Activated CD4-positive, alpha-beta T cell treated with anti-CD3 and anti-CD28 coated beads, Interleukin-2, amount 50 U/mL, for 16 hours (primary cell): ENCODE measurements around the gene MICAL2.
A peak's percentile ranks its signal among the peaks of the same experiment; 100 is the strongest.

Experiments
- DNase-seq: peaks from one replicate; pipeline ENCODE4 v3.0.0-alpha.2; 2020

The MICAL2 gene

GRCh38 chr11:12235553-12235946 is 125.2 kb downstream of the MICAL2 start:
- DNase-seq, result no peak

GRCh38 chr11:12235947-12236743 is 125.8 kb downstream of the MICAL2 start:
- peak; percentile 74 for DNase-seq

DNA sequence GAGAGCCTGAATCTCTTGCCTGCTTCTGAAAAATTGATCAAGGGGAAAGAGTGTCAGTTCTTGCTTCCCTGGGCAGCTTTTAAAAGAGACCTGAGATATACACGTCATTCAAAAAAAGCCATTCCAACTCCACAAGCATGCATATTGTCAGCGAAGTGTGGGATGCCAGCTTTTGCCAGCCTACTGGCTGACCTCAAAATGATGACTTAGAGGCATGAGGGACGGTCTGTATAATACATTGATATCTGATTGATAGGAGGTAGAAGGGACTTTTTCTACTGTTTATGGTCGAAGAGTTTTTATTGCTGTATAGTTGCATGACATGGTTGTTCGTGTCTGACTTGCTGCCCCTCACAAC is 126.3 kb downstream of the MICAL2 start:
- DNase-seq, result no peak

DNA sequence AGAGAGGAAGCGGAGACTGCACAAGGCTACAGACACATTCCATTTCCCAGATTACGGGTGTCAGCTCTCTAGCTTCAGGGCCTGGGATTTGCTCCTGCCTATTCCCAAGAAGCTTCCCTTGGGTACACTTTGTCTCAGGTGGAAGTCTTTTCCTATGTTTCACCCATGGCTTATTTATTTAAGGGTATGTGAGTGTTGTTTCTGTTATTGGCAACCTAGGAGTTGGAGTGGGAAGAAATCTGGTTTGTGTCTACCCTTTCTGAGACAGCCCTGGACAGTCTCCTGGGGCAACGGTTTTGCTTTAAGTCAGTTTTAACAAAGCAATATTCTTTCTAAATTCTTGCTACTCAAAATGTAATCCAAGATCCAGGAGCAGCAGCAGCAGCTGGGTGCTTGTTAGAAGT is 127.0 kb downstream of the MICAL2 start:
- DNase-seq, result no peak

DNA sequence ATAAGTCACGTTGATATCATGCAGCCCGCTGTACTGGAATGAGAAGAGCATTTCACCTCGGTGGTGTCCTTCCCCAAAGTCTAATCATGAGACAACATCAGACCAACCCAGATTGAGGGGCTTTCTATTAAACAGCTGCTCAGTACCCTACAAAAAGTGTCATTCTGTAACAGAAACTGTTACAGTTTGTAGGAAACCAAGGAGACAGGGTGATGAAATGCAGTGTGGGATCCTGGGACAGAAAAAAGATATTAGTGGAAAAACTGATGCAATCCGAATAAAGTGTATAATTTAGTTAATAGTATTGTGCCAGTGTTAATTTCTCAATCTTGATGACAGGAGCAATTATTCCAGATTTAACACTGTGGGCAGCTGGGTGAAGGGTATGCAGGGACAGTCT is 128.0 kb downstream of the MICAL2 start:
- no peak for DNase-seq

DNA sequence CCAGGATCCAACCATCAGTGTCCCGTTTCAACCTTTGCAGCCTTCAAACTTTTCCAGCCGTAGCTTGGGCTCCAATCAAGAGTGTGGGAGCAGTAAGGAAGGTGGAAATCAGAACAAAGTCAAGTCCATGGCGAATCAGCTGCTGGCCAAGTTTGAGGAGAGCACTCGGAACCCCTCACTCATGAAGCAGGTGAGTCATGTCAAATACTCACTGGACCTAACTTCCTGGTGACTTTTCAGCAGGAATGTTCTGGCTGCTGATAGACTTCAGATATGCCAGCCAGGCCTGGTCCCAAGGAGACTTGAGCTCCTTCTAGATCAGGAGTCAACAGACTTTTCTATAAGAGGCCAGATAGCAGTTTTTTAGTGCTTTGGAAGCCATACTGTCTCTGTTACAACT is 129.0 kb downstream of the MICAL2 start:
- DNase-seq, result no peak

- no peak for DNase-seq
Measured at GRCh38 chr11:12239804-12240371, 129.5 kb downstream of the MICAL2 start.

DNA sequence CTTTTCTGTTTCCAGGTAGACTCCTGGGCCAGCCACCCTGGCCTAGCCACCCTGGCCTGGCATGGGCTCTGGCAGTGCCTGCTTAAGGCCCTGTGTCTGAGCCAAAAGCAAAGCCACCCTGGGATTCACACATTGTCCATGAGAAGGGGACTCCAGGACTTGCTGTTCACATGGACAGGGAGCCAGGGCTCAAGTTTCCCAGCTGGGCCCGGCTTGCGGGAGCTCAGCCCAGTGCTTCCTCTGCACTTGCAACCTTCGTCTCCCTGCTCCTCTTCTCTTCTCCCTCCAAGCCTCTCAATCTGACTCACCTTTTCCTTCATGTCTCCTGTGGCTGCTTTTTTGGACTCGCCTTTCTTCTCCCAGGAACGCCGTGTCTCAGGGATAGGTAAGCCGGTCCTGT is 130.3 kb downstream of the MICAL2 start:
- no peak for DNase-seq

- no peak for DNase-seq
Measured at GRCh38 chr11:12241401-12241800, 131.0 kb downstream of the MICAL2 start.

- peak; percentile 9 for DNase-seq
Measured at GRCh38 chr11:12241971-12242672, 131.7 kb downstream of the MICAL2 start.

- DNase-seq, result no peak
Measured at GRCh38 chr11:12242966-12243365, 132.6 kb downstream of the MICAL2 start.

- DNase-seq, result no peak
Measured at GRCh38 chr11:12243486-12243885, 133.1 kb downstream of the MICAL2 start.

DNA sequence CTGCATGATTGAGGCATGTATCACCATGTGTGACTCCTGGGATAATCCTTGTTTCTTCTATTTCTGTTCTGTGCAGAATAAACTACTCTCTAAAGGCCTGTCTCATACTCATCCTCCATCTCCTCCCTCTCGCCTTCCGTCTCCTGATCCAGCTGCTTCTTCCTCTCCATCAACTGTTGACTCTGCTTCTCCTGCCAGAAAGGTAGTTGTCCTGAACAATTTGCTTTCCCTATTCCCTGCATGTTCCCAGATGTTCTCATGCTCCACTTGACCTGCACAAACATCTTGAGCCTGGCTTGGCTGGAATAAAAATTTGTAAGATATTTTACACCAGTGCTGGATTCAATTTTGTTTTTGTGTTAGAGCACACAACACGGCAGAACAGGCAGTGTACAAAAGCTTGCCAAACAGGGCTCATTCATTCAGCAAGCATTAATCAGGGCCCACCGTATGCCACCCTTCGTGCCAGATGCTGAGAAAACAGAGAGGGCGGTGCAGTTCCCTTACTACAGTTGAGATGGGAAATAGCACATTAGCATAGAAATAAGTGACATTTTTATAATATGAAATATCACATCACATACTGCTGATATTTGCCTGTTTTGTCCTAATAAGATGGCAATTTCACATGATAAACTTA is 133.6 kb downstream of the MICAL2 start:
- no peak for DNase-seq

- DNase-seq, result no peak
Measured at GRCh38 chr11:12245091-12245490, 134.7 kb downstream of the MICAL2 start.

GRCh38 chr11:12245549-12246016 is 135.2 kb downstream of the MICAL2 start:
- DNase-seq, result no peak

DNA sequence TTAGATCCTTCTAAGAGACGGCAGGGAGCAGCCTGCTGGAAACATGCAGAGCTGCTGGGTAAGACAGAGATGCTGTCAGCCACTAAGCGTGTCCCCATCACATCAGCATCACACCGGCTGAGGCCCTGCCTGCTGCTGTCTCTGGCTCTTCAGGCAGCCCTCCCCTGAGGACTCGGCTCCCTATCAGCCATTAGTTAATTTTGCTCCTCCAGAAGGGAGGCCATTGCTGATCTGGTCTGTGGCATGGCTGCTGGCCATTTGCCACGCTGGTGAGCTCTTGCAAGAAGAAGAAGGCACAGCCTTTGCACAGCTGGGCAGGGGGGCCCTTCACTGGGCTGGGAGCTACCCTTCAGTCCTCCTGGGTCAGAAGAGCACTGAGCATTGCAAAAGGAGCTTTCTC is 135.8 kb downstream of the MICAL2 start:
- no peak for DNase-seq

- DNase-seq, result no peak
Measured at GRCh38 chr11:12246989-12247388, 136.6 kb downstream of the MICAL2 start.

DNA sequence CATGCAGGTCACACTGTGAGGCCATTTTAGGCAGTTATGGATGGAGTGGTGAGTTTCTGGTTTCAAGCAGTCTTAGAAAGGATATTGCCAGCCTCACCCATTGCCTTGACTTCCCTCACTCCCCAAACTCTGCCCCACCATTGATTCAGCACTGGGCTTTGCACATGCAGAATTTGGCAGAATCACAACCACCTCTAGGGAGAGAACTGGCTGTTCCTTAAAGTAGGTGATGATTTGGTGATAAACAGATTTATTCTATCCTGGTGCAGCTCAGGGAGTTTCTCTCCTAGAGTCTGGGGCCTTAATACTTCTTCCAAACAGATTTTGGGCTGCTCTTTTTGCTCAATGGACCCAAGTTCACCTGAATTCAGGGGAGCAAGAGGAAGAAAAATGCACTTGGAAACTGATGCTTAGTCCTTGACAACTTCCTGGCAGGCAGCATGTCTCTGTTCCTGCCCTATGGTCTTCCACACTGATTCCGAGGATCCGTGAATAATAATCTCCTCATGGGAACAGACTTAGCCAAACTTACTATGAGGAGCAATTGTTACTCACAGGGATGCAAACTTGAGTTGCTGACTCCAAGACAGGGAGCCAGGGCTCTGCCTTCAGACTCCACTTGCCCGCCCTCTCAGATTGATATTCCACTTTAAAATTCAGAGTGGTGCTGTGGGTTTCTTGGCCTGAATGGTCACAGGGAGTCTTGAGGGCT is 137.3 kb downstream of the MICAL2 start:
- DNase-seq, result no peak

- DNase-seq, result no peak
Measured at GRCh38 chr11:12248330-12248729, 137.9 kb downstream of the MICAL2 start.

- DNase-seq, result no peak
Measured at GRCh38 chr11:12249590-12250260, 139.3 kb downstream of the MICAL2 start.

DNA sequence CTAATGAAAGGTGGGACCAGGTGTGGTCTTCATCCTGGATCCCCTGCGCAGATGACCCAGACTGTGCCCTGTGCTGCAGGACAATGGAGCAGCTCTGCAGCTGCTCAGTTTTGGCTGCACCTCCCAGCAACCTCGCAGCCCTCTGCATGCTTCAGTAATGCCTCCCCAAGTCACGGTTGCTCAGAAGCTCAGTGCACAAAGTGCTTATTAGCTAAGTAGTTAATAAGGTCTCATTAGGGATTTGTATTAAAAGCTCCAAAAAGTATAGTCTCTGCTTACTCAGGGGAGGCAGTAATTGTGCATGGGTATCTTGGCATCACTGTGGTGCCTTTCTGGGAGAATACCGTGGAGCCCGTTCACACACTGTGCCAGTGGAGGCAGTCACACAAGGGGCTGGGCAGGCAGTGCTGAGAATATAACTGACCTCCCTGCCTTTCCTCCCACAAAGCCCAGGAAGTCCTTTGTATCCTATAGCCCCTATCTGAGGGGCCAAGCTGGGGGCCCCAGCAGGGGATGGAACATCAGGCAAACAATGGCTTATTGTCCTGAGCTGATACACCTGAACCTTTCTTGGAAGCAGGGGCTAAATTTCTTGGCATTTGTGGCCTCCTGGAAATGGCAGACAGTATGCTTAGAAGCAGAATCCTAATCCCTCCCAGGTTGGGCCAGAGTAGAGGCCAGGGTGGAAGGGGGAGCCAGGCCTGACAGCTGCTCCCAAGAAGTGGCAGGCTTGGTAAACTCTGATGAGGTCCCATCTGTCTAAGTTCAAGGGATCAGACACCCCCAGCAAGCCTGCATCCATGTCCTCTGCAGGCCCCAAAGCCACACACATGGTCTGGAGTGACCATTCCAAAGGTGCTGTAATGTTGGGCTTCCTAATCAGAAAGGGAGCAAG is 141.5 kb downstream of the MICAL2 start:
- no peak for DNase-seq
